Effector memory CD4-positive, alpha-beta T cell (primary cell): ENCODE results near the gene AIMP2.
A peak's percentile ranks its signal among the peaks of the same experiment; 100 is the strongest.
"Not testable (repeated sequence)": the region's sequence is repeated elsewhere in the genome, so short reads cannot be mapped to it uniquely, and the experiment has no call there.

Experiments
- DNase-seq, 3 donors: peaks; one replicate each; pipeline ENCODE4 v3.0.0-alpha.2; 2020
- H3K27ac ChIP-seq: 2 replicates; pipeline ENCODE4 v1.7.0; 2013; ENCODE audit warnings: mild to moderate bottlenecking, low read length, moderate library complexity; ENCODE audit not compliant: insufficient read depth, poor library complexity, severe bottlenecking
- H3K27me3 ChIP-seq: replicated peaks from 2 replicates; pipeline ENCODE4 v1.7.0; 2013; ENCODE audit warnings: mild to moderate bottlenecking, low read length; ENCODE audit not compliant: insufficient read depth, control insufficient read depth, poor library complexity, severe bottlenecking
- H3K36me3 ChIP-seq: 2 replicates; pipeline ENCODE4 v1.7.0; 2013; ENCODE audit warnings: mild to moderate bottlenecking, low read length, moderate library complexity; ENCODE audit not compliant: control insufficient read depth, insufficient read depth
- H3K4me1 ChIP-seq: 2 replicates; pipeline ENCODE4 v1.7.0; 2013; ENCODE audit warnings: low read length, mild to moderate bottlenecking; ENCODE audit not compliant: control insufficient read depth, insufficient read depth, poor library complexity, severe bottlenecking
- H3K4me3 ChIP-seq: 2 replicates; pipeline ENCODE4 v1.7.0; 2013; ENCODE audit warnings: low read length, low read depth, mild to moderate bottlenecking; ENCODE audit not compliant: insufficient read depth, poor library complexity, severe bottlenecking
- H3K9me3 ChIP-seq: 2 replicates; pipeline ENCODE4 v1.7.0; 2013; ENCODE audit warnings: mild to moderate bottlenecking, low read length, moderate library complexity; ENCODE audit not compliant: control insufficient read depth

AIMP2 gene

DNA sequence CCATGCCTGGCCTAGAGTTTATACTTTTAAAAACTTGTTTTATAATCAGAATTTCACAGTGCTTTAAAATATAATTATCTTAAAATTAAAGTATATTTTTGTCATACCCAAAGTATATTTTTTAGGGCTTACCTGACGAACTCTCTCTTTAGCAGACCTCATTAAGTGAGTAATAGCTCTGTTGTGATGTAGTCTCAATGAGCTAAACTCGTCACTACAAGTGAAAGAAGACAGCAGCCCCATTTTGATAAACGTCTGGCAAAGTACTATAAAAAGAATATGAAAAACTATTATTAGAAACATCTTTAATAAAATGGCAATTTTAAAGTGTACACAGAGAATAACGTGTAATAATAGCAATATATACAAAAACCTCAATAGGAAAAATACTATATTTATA lies 40.7 kb downstream of the AIMP2 start:
- no peaks in the 10 kb centered on the region for H3K9me3 ChIP-seq
- H3K27me3 ChIP-seq, result no peaks in the 10 kb centered on the region
- H3K27ac ChIP-seq, result no peak overlapping the region
- no peak for DNase-seq
- peaks cover 33% of the 10 kb centered on the region for H3K36me3 ChIP-seq
- H3K4me1 ChIP-seq, result no peaks in the 10 kb centered on the region
- H3K4me3 ChIP-seq, result no peak overlapping the region

DNA sequence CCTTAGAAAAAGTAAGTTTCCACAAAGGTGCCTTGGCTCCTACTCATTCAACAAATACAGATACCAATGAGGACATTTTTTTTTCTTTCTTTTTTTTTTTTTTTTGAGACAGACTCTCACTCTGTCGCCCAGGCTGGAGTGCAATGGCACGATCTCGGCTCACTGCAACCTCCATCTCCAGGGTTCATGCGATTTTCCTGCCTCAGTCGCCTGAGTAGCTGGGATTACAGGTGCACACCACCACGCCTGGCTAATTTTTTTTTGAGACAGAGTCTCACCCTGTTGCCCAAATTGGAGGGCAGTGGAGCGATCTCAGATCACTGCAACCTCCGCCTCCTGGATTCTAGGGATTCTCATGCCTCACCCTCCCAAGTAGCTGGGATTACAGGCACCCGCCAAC lies 42.1 kb downstream of the AIMP2 start:
- H3K36me3 ChIP-seq, result peaks cover 27% of the 10 kb centered on the region
- not testable (repeated sequence) for DNase-seq, H3K27ac ChIP-seq, H3K9me3 ChIP-seq, H3K4me1 ChIP-seq, H3K27me3 ChIP-seq, H3K4me3 ChIP-seq

DNA sequence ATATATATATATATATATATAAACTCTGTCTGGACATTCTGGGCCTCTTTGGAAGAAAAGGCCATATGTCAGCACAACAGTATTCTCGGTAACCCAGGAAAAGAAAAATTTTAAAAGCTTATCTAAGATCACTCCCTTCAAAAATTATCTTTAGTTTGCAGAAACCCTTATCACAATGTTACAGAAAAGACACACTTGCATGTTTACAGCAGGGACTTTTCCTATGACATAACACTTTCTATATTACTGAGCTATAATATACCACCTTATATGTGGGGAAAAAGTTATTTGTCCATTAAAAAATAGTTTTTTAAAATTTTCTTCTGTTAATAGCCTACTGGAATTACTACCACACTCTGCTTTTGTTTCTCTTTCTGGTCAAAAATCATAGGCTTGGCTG lies 47.5 kb downstream of the AIMP2 start:
- no peak overlapping the region for H3K4me3 ChIP-seq
- no peak for DNase-seq
- no peaks in the 10 kb centered on the region for H3K27me3 ChIP-seq
- H3K36me3 ChIP-seq, result peaks cover 9% of the 10 kb centered on the region
- no peak overlapping the region for H3K27ac ChIP-seq
- no peaks in the 10 kb centered on the region for H3K9me3 ChIP-seq
- peaks cover 9% of the 10 kb centered on the region for H3K4me1 ChIP-seq

DNA sequence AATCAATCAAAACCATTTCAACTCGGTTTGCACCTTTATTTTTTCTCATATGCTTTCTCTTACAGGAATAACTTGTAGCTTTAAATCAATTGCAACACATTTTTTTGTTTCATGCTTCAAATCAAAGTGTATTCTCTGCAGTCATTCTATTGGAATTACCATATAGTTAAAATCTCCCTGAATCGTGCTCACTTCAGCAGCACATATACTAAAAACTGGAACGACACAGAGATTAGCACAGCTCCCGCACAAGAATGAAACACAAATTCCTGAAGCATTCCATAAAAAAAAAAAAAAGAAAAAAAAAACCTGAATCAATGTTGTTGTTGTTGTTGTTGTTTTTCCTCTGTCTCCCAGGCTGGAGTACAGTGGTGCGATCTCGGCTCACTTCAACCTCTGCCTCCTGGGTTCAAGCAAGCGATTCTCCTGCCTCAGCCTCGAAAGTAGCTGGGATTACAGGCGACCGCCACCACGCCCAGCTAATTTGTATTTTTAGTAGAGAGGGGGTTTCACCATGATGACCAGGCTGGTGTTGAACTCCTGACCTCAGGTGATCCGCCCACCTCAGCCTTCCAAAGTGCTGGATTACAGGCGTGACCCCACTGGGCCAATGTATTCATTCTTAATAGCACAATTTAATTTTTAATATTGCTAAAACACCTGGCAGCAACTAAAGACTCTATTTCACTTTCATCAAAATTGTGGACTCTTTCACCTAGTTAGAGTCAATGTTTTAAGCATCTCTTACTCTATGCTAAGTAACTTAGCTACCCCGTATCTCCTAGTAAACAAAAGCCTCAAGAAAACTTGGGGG lies 48.5 kb downstream of the AIMP2 start:
- no peaks in the 10 kb centered on the region for H3K9me3 ChIP-seq
- no peak for DNase-seq
- H3K27me3 ChIP-seq, result no peaks in the 10 kb centered on the region
- H3K36me3 ChIP-seq, result peaks cover 9% of the 10 kb centered on the region
- H3K4me3 ChIP-seq, result peak overlapping the region; percentile 85
- H3K4me1 ChIP-seq, result peaks cover 9% of the 10 kb centered on the region
- no peak overlapping the region for H3K27ac ChIP-seq

DNA sequence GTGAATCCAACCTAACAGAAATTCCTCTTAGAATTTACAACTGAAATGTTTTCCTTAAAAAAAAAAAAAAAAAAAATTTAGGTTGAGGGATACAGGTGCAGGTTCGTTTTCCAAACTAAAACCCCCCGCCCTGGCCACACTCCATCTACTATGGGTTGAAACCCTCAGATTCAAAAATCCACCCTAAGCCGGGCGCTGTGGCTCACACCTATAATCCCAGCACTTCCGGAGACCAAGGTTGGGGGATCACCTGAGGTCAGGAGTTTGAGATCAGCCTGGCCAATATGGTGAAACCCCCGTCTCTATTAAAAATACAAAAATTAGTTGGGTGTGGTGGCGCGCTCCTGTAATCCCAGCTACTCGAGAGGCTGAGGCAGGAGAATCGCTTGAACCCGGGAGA lies 50.9 kb downstream of the AIMP2 start:
- not testable (repeated sequence) for H3K4me3 ChIP-seq, DNase-seq, H3K27ac ChIP-seq, H3K4me1 ChIP-seq, H3K27me3 ChIP-seq, H3K36me3 ChIP-seq, H3K9me3 ChIP-seq

DNA sequence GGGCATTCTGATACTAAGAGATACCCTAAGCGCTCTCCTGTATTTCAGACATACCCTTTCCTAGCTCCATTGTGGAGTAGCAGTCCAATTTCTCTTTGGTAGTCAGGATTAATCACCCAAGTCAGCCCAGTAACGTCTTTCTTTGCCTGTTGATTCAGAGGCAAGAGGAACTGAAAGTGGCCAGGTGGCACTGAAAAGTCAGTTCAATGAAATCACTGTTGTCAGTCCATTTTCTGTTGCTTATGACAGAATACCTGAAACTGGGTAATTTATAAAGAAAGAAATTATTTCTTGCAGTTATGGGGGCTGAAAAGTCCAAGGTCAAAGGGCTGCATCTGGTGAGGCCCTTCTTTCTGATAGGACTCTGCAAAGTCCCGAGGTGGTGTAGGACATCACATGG lies 62.3 kb downstream of the AIMP2 start:
- DNase-seq, result no peak

More for the DNA sequence above, 62.3 kb downstream of the AIMP2 start:
- H3K27me3 ChIP-seq, result no peaks in the 10 kb centered on the region
- no peaks in the 10 kb centered on the region for H3K36me3 ChIP-seq
- no peaks in the 10 kb centered on the region for H3K9me3 ChIP-seq
- no peak overlapping the region for H3K27ac ChIP-seq
- H3K4me1 ChIP-seq, result no peaks in the 10 kb centered on the region
- no peak overlapping the region for H3K4me3 ChIP-seq
